IPS DF 6.9 (cell line): ENCODE measurements around the gene NRXN3.

Experiments used
- DNase-seq: peaks from one replicate; pipeline ENCODE4 v3.0.0-alpha.2; 2013; ENCODE audit warnings: low read depth, low spot score
- H3K27ac ChIP-seq: one replicate; pipeline ENCODE4 v1.5.1; 2013; ENCODE audit warnings: low read length, control low read depth
- H3K27me3 ChIP-seq: 2 replicates; pipeline ENCODE4 v1.6.1; 2013; ENCODE audit warnings: mild to moderate bottlenecking, low read length; ENCODE audit not compliant: control insufficient read depth, insufficient read depth
- H3K36me3 ChIP-seq: 2 replicates; pipeline ENCODE4 v1.6.1; 2013; ENCODE audit warnings: low read length; ENCODE audit not compliant: control insufficient read depth, insufficient read depth
- H3K4me1 ChIP-seq: 2 replicates; pipeline ENCODE4 v1.6.1; 2013; ENCODE audit warnings: low read length; ENCODE audit not compliant: control insufficient read depth, insufficient read depth
- H3K4me3 ChIP-seq: 2 replicates; pipeline ENCODE4 v1.5.1; 2013; ENCODE audit warnings: mild to moderate bottlenecking, low read length
- H3K9me3 ChIP-seq: 2 replicates; pipeline ENCODE4 v1.6.1; 2013; ENCODE audit warnings: low read length, inconsistent platforms; ENCODE audit not compliant: control insufficient read depth, insufficient read depth
- WGBS: extraction: QIAGEN DNeasy Blood & Tissue Kit; methylation state at CpG from one replicate; pipeline ENCODE4 v1.1.7; 2013; ENCODE audit warnings: mixed read lengths, missing lambda C conversion rate; ENCODE audit not compliant: insufficient read length, insufficient coverage; 5-methylcytosine and 5-hydroxymethylcytosine counted together

NRXN3 gene

GRCh38 chr14:79451601-79452000 lies 1281.4 kb downstream of the NRXN3 start:
- Histone ChIP-seq H3K4me3 (no peak overlapping the region), H3K27ac (no peak overlapping the region), H3K9me3 (no peaks in the 10 kb centered on the region), H3K27me3 (no peaks in the 10 kb centered on the region), H3K4me1 (no peaks in the 10 kb centered on the region; the same call in 1 of the 2 replicates), H3K36me3 (no peaks in the 10 kb centered on the region)
- DNase-seq, result no peak
- no CpG with 5 or more reads among the region's 3 CpGs for WGBS

DNA sequence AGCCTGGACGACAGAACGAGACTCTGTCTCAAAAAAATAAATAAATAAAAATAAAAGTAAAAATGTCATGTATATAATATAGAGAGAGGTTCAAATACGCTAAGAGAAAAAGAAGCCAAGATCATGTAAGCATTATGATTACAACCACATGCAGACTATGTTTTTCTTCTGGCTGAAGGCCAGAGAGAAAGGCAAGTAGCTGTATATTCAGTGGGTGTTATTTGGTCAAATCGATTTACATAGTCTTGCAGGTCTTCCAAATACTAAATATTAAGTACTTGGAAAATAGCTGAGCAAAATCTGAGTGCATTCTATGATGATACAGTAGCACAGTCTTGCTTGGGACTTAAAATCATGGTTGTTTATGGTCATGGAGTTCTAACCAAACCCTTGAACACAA lies 1283.1 kb downstream of the NRXN3 start:
- no CpG with 5 or more reads among the region's 4 CpGs for WGBS
- no peaks in the 10 kb centered on the region for H3K4me1 ChIP-seq
- no peaks in the 10 kb centered on the region for H3K27me3 ChIP-seq
- no peak overlapping the region for H3K27ac ChIP-seq
- H3K9me3 ChIP-seq, result no peaks in the 10 kb centered on the region
- no peak overlapping the region for H3K4me3 ChIP-seq
- DNase-seq, result no peak
- no peaks in the 10 kb centered on the region for H3K36me3 ChIP-seq

DNA sequence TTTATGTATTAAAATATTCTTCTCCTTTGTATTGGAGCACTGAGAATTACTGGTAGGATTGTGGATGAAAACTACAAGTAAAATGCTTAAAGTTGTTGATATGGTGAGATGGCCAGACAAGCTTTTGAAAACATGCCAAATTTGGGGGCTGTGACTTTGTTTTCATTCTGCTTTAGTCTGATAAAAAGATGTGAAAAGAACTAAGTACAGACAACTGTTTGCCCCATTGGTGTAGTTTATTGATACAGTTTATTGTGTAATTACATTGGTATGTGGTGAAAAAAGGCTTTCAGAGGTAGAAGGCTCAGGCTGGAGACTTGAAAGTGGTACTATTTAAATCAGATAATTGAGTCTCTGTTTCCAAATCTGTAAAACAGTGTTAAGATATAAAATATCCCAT lies 1294.3 kb downstream of the NRXN3 start:
- H3K27me3 ChIP-seq, result no peaks in the 10 kb centered on the region
- H3K9me3 ChIP-seq, result no peaks in the 10 kb centered on the region
- H3K4me3 ChIP-seq, result no peak overlapping the region
- no peak for DNase-seq
- H3K4me1 ChIP-seq, result peaks cover 2% of the 10 kb centered on the region; the same call in 1 of the 2 replicates
- H3K36me3 ChIP-seq, result no peaks in the 10 kb centered on the region
- no peak overlapping the region for H3K27ac ChIP-seq

GRCh38 chr14:79465651-79466050 lies 1295.5 kb downstream of the NRXN3 start:
- no CpG with 5 or more reads among the region's 3 CpGs for whole genome bisulfite sequencing
- Histone ChIP-seq H3K9me3 (no peaks in the 10 kb centered on the region), H3K27ac (no peak overlapping the region), H3K27me3 (no peaks in the 10 kb centered on the region), H3K4me1 (peaks cover 2% of the 10 kb centered on the region; the same call in 1 of the 2 replicates), H3K36me3 (no peaks in the 10 kb centered on the region), H3K4me3 (no peak overlapping the region)
- DNase-seq, result no peak

GRCh38 chr14:79466938-79467527 lies 1296.9 kb downstream of the NRXN3 start:
- Histone ChIP-seq H3K27me3 (no peaks in the 10 kb centered on the region), H3K36me3 (no peaks in the 10 kb centered on the region), H3K4me1 (peaks cover 2% of the 10 kb centered on the region; the same call in 1 of the 2 replicates), H3K4me3 (no peak overlapping the region), H3K9me3 (no peaks in the 10 kb centered on the region), H3K27ac (no peak overlapping the region)
- DNase-seq, result no peak
- WGBS, result no CpG with 5 or more reads among the region's 13 CpGs

DNA sequence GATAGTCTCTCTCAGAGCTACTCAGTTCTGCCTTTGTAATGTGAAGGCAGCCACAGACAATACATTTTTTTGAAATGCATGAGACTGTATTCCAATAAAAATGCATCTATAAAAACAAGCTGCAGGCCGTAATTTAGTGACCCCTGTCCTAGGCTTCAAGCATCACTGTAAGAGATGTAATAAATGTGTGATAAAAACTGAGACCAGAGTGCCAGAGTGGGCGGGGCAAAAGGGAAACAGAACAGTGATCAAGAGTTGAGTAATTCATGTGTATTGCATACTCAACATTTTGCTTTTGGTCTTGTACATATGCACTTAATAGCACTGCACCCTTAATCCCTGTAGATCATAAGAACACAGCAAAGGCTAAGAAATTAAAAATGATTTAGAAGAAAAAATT lies 1297.7 kb downstream of the NRXN3 start:
- H3K27me3 ChIP-seq, result no peaks in the 10 kb centered on the region
- no peak overlapping the region for H3K27ac ChIP-seq
- no CpG with 5 or more reads among the region's 2 CpGs for WGBS
- no peak overlapping the region for H3K4me3 ChIP-seq
- no peak for DNase-seq
- H3K9me3 ChIP-seq, result no peaks in the 10 kb centered on the region
- H3K4me1 ChIP-seq, result peaks cover 2% of the 10 kb centered on the region; the same call in 1 of the 2 replicates
- H3K36me3 ChIP-seq, result no peaks in the 10 kb centered on the region

DNA sequence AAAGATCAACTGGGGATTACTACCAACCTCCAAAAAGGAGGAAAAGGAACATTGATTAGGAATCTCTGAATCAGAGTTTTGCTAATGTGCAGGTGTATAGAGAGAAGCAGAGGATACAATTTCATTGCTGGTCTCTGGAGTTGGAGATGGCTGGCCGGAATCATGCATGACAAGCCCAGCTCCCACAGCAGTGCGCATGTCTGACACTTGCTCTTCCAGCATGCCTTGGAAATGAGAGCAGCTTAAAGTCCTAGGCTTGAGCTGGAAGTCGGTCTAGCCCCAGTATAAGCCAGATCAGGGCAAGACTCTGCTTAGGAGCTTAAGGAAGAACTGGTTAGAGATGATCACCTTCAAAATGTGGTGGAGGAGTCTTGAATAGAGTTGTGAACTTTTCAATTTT lies 1298.3 kb downstream of the NRXN3 start:
- Histone ChIP-seq H3K27me3 (no peaks in the 10 kb centered on the region), H3K27ac (no peak overlapping the region), H3K9me3 (no peaks in the 10 kb centered on the region), H3K4me1 (peaks cover 2% of the 10 kb centered on the region; the same call in 1 of the 2 replicates), H3K36me3 (no peaks in the 10 kb centered on the region), H3K4me3 (no peak overlapping the region)
- WGBS, result no CpG with 5 or more reads among the region's 3 CpGs
- DNase-seq, result no peak

DNA sequence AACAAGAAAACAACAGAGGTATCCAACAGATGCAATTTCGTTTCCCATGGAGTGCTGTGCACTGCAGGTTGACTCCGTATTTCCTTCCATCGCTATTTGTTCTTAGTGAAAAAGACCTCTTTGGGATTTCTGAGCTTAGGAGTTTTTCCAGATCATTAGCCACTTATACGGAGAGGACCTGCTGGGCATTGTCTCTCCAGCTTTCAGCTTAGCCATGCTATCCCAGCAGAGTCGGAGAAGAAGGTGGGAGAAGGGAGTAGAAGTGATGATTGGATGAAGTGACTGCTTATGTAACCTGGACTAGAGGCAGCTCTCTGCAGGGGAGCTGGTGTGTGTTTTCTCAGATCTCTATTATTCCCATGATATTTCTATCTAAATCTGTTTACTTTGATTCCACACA lies 1303.5 kb downstream of the NRXN3 start:
- no peaks in the 10 kb centered on the region for H3K4me1 ChIP-seq
- no peaks in the 10 kb centered on the region for H3K9me3 ChIP-seq
- no peak overlapping the region for H3K4me3 ChIP-seq
- no peak for DNase-seq
- no peaks in the 10 kb centered on the region for H3K27me3 ChIP-seq
- WGBS, result no CpG with 5 or more reads among the region's 5 CpGs
- no peak overlapping the region for H3K27ac ChIP-seq
- no peaks in the 10 kb centered on the region for H3K36me3 ChIP-seq

- Histone ChIP-seq H3K27me3 (no peaks in the 10 kb centered on the region), H3K9me3 (no peaks in the 10 kb centered on the region), H3K36me3 (no peaks in the 10 kb centered on the region), H3K4me3 (no peak overlapping the region), H3K27ac (no peak overlapping the region), H3K4me1 (no peaks in the 10 kb centered on the region)
- no peak for DNase-seq
- no CpG with 5 or more reads among the region's 6 CpGs for WGBS
Observed at GRCh38 chr14:79475887-79476532, 1305.8 kb downstream of the NRXN3 start.

DNA sequence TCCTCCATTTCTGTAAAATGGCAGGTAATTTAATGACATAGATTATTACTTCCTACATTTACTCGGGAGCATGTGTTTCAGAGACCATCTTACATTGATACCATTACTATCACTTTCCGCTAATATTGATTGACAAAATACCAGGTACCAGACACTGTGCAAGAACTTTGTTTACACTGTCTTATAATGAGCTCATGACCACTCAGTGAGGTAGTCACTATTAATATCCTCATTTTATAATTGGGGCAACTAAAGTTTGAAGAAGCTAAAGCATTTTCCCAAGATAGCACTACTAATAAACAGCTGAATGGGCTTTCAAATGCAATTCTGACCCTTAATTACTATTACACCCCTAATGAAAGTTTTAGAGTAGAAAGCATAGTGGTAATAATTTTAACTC lies 1306.4 kb downstream of the NRXN3 start:
- Histone ChIP-seq H3K36me3 (no peaks in the 10 kb centered on the region), H3K4me3 (no peak overlapping the region), H3K4me1 (no peaks in the 10 kb centered on the region), H3K9me3 (no peaks in the 10 kb centered on the region), H3K27ac (no peak overlapping the region), H3K27me3 (no peaks in the 10 kb centered on the region)
- no CpG with 5 or more reads among the region's 2 CpGs for WGBS
- DNase-seq, result no peak

GRCh38 chr14:79480212-79480611 lies 1310.0 kb downstream of the NRXN3 start:
- H3K4me1 ChIP-seq, result peaks cover 5% of the 10 kb centered on the region; the same call in 1 of the 2 replicates
- H3K27ac ChIP-seq, result no peak overlapping the region
- DNase-seq, result no peak
- WGBS, result no CpG with 5 or more reads among the region's 5 CpGs
- no peaks in the 10 kb centered on the region for H3K9me3 ChIP-seq
- H3K27me3 ChIP-seq, result no peaks in the 10 kb centered on the region
- no peaks in the 10 kb centered on the region for H3K36me3 ChIP-seq
- H3K4me3 ChIP-seq, result no peak overlapping the region
